ENCODE results near the gene MFAP2.

Gene MFAP2

DNA sequence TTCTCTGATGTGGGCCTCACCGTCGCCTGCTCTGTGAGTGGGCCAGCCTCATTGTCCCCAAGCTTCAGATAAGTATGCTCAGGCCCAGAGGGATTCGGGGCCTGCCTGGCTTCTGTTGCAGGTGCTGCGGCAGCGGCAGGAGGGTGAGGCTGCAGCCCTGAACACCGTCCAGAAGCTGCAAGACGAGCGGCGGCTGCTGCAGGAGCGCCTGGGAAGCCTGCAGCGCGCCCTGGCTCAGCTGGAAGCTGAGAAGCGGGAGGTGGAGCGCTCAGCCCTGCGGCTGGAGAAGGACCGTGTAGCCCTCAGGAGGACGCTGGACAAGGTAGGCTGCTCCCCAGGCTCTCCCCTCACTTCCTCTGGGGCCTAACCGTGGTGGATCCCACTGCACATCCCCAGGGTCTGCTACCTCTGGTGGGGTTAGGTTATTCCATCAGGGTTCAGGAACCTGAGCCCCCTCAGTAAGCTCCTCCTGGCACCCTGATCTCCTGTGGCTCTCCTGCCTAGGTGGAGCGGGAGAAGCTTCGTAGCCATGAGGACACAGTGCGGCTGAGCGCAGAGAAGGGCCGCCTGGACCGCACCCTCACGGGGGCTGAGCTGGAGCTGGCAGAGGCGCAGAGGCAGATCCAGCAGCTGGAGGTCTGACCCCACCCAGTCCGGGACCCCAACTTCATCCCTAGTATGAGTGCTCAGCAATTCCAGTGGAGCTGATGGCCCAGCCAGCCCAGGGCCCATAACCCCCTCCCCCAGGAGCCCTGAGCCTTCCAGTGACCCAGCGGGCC, 10.1 kb downstream of the MFAP2 start:
- Histone ChIP-seq H3F3A (ENCODE audit: insufficient read depth) (no peaks in the 10 kb centered on the region), H4K20me1 (ENCODE audit: low read depth, low read length) (no peaks in the 10 kb centered on the region), H3K4me2 (ENCODE audit: low read depth, low read length, poor library complexity, severe bottlenecking) (no peak overlapping the region), H3K4me3 (ENCODE audit: insufficient read depth, low read length, poor library complexity, severe bottlenecking) (no peak overlapping the region), H3K79me2 (ENCODE audit: insufficient read depth, low read length) (no peaks in the 10 kb centered on the region), H2AFZ (ENCODE audit: low read depth, low read length, severe bottlenecking) (no peak overlapping the region), H3K9ac (ENCODE audit: low read length) (no peak overlapping the region), H3K9me2 (replicated peaks; ENCODE audit: insufficient read depth, low read length) (no peaks in the 10 kb centered on the region), H3K27ac (ENCODE audit: low read depth, low read length) (no peak overlapping the region), H3K36me3 (ENCODE audit: low read length) (no peaks in the 10 kb centered on the region), H3K9me3 (ENCODE audit: insufficient read depth, low read length) (no peaks in the 10 kb centered on the region), H3K27me3 (ENCODE audit: low read length) (no peaks in the 10 kb centered on the region)
- no peak for TF ChIP-seq EZH2phosphoT487 (conservative IDR thresholded peaks at IDR 0.05; ENCODE audit: low read length)
- TF ChIP-seq, protein P1, sequence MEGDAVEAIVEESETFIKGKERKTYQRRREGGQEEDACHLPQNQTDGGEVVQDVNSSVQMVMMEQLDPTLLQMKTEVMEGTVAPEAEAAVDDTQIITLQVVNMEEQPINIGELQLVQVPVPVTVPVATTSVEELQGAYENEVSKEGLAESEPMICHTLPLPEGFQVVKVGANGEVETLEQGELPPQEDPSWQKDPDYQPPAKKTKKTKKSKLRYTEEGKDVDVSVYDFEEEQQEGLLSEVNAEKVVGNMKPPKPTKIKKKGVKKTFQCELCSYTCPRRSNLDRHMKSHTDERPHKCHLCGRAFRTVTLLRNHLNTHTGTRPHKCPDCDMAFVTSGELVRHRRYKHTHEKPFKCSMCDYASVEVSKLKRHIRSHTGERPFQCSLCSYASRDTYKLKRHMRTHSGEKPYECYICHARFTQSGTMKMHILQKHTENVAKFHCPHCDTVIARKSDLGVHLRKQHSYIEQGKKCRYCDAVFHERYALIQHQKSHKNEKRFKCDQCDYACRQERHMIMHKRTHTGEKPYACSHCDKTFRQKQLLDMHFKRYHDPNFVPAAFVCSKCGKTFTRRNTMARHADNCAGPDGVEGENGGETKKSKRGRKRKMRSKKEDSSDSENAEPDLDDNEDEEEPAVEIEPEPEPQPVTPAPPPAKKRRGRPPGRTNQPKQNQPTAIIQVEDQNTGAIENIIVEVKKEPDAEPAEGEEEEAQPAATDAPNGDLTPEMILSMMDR (IDR thresholded peaks at IDR 0.05; ENCODE audit: insufficient read depth, low read length, poor library complexity, severe bottlenecking) = no peak

DNA sequence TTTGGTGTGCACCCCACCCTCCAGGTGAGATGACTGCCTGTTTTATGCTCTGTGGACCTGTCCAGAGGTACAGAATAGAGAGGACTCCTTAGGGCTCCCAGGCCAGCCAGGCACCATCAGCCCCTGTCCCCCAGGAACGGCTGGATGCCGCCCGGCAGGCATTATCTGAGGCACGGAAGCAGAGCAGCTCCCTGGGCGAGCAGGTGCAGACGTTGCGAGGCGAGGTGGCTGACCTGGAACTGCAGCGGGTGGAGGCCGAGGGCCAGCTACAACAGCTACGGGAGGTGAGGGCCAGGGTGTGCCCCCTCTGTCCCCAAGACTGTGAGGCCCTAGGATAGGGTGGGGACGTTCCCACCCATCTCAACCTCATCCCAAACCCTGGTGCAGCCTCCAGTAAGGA, 10.8 kb downstream of the MFAP2 start:
- Histone ChIP-seq H3K4me3 (ENCODE audit: insufficient read depth, low read length, poor library complexity, severe bottlenecking) (no peak overlapping the region), H3K9me3 (ENCODE audit: insufficient read depth, low read length) (no peaks in the 10 kb centered on the region), H2AFZ (ENCODE audit: low read depth, low read length, severe bottlenecking) (no peak overlapping the region), H3F3A (ENCODE audit: insufficient read depth) (no peaks in the 10 kb centered on the region), H3K36me3 (ENCODE audit: low read length) (no peaks in the 10 kb centered on the region), H3K27ac (ENCODE audit: low read depth, low read length) (no peak overlapping the region), H4K20me1 (ENCODE audit: low read depth, low read length) (no peaks in the 10 kb centered on the region), H3K9ac (ENCODE audit: low read length) (no peak overlapping the region), H3K27me3 (ENCODE audit: low read length) (no peaks in the 10 kb centered on the region), H3K9me2 (replicated peaks; ENCODE audit: insufficient read depth, low read length) (no peaks in the 10 kb centered on the region), H3K4me2 (ENCODE audit: low read depth, low read length, poor library complexity, severe bottlenecking) (no peak overlapping the region), H3K79me2 (ENCODE audit: insufficient read depth, low read length) (no peaks in the 10 kb centered on the region)
- TF ChIP-seq EZH2phosphoT487 (conservative IDR thresholded peaks at IDR 0.05; ENCODE audit: low read length) = no peak
- TF ChIP-seq, protein P1 (IDR thresholded peaks at IDR 0.05; ENCODE audit: insufficient read depth, low read length, poor library complexity, severe bottlenecking) = no peak

DNA sequence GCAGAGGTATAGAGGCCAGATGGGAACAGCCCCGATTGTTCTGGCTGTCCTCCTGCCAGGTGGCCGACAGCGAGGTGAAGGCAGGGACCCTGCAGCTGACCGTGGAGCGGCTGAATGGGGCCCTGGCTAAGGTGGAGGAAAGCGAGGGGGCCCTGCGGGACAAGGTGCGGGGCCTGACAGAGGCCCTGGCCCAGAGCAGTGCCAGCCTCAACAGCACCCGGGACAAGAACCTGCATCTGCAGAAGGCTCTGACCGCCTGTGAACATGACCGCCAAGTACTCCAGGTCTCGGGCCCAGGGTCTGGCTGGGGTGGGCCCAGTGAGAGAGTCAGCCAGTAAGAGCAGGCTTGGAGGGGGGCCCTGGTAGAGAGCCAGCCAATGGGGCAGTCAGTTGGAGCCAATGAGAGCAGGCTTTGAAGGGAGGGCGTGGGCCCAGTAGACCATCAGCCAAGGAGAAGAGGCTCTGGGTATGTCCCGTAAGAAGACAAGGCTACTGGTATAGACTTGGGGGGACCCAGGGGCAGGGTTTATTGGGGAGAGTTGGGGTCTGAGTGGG, 11.3 kb downstream of the MFAP2 start:
- H3K9me2 ChIP-seq (replicated peaks; ENCODE audit: insufficient read depth, low read length) = no peaks in the 10 kb centered on the region
- H3K9me3 ChIP-seq (ENCODE audit: insufficient read depth, low read length) = no peaks in the 10 kb centered on the region
- no peak overlapping the region for H3K4me2 ChIP-seq (ENCODE audit: low read depth, low read length, poor library complexity, severe bottlenecking)
- no peak overlapping the region for H3K27ac ChIP-seq (ENCODE audit: low read depth, low read length)
- no peaks in the 10 kb centered on the region for H3K27me3 ChIP-seq (ENCODE audit: low read length)
- no peaks in the 10 kb centered on the region for H4K20me1 ChIP-seq (ENCODE audit: low read depth, low read length)
- H3K36me3 ChIP-seq (ENCODE audit: low read length) = no peaks in the 10 kb centered on the region
- TF ChIP-seq, protein P1 (IDR thresholded peaks at IDR 0.05; ENCODE audit: insufficient read depth, low read length, poor library complexity, severe bottlenecking) = no peak
- no peak for TF ChIP-seq EZH2phosphoT487 (conservative IDR thresholded peaks at IDR 0.05; ENCODE audit: low read length)
- no peak overlapping the region for H3K4me3 ChIP-seq (ENCODE audit: insufficient read depth, low read length, poor library complexity, severe bottlenecking)
- H3K79me2 ChIP-seq (ENCODE audit: insufficient read depth, low read length) = no peaks in the 10 kb centered on the region
- no peak overlapping the region for H3K9ac ChIP-seq (ENCODE audit: low read length)
- H3F3A ChIP-seq (ENCODE audit: insufficient read depth) = no peaks in the 10 kb centered on the region
- no peak overlapping the region for H2AFZ ChIP-seq (ENCODE audit: low read depth, low read length, severe bottlenecking)

Measured in SU-DHL-6 (cell line).